ENCODE data around the gene NTM.

DNA sequence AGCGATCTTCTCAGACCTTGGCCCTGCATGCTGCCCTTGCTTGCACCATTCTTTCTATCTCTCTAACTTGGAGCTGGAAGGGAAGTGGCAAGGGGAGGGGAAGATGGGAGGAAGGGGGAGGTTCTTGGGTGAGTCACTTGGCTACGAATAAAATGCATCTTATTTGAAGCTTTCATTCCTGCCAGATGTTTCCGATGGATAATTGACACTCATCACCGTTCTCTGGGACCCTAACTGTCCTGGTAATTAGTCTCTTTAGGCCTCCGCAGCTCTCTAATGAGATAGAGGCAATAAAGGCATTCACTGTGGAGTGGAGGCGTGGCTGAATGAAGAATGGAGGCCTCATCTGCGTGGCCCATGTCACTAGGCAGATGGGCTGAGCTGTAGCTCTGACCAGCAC is 960.1 kb downstream of the NTM start:
- TF ChIP-seq, protein P1, sequence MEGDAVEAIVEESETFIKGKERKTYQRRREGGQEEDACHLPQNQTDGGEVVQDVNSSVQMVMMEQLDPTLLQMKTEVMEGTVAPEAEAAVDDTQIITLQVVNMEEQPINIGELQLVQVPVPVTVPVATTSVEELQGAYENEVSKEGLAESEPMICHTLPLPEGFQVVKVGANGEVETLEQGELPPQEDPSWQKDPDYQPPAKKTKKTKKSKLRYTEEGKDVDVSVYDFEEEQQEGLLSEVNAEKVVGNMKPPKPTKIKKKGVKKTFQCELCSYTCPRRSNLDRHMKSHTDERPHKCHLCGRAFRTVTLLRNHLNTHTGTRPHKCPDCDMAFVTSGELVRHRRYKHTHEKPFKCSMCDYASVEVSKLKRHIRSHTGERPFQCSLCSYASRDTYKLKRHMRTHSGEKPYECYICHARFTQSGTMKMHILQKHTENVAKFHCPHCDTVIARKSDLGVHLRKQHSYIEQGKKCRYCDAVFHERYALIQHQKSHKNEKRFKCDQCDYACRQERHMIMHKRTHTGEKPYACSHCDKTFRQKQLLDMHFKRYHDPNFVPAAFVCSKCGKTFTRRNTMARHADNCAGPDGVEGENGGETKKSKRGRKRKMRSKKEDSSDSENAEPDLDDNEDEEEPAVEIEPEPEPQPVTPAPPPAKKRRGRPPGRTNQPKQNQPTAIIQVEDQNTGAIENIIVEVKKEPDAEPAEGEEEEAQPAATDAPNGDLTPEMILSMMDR (IDR thresholded peaks at IDR 0.05), result no peak
- no peak for TF ChIP-seq ZFX (IDR thresholded peaks at IDR 0.05; ENCODE audit: borderline replicate concordance)
